Middle frontal gyrus (tissue), 1 donor: ENCODE measurements around the gene ZNF593OS.

ENCODE experiments used
- DNase-seq: peaks from one replicate; pipeline ENCODE4 v3.0.0-alpha.2; 2015; ENCODE audit warnings: low spot score; ENCODE audit errors: extremely low spot score

Gene ZNF593OS

GRCh38 chr1:26171084-26172072 is at the start of gene ZNF593OS:
Gene ZNF593OS, minus strand, starts transcription at chr1:26171832. Its CDS starts 171 bp downstream, at chr1:26171661.
- DNase-seq: no peak

GRCh38 chr1:26221094-26221493 is 49.5 kb upstream of the ZNF593OS start:
- DNase-seq: no peak

GRCh38 chr1:26220199-26220912 is 48.7 kb upstream of the ZNF593OS start:
- no peak for DNase-seq

GRCh38 chr1:26218906-26219494 is 47.4 kb upstream of the ZNF593OS start:
- DNase-seq: no peak

- no peak for DNase-seq
Measured at GRCh38 chr1:26215246-26215645, 43.6 kb upstream of the ZNF593OS start.

GRCh38 chr1:26213335-26213905 is 41.8 kb upstream of the ZNF593OS start:
- DNase-seq: no peak

- DNase-seq: no peak
Measured at GRCh38 chr1:26212726-26213125, 41.1 kb upstream of the ZNF593OS start.

- no peak for DNase-seq
Measured at GRCh38 chr1:26210147-26210870, 38.7 kb upstream of the ZNF593OS start.

- no peak for DNase-seq
Measured at GRCh38 chr1:26203642-26204318, 32.1 kb upstream of the ZNF593OS start.

- no peak for DNase-seq
Measured at GRCh38 chr1:26200413-26200812, 28.8 kb upstream of the ZNF593OS start.

- no peak for DNase-seq
Measured at GRCh38 chr1:26197813-26198212, 26.2 kb upstream of the ZNF593OS start.

- no peak for DNase-seq
Measured at GRCh38 chr1:26197301-26197700, 25.7 kb upstream of the ZNF593OS start.

GRCh38 chr1:26195805-26196204 is 24.2 kb upstream of the ZNF593OS start:
- no peak for DNase-seq

- DNase-seq: no peak
Measured at GRCh38 chr1:26191739-26192138, 20.1 kb upstream of the ZNF593OS start.

GRCh38 chr1:26190373-26190987 is 18.8 kb upstream of the ZNF593OS start, which contains the start of gene CATSPER4:
Gene CATSPER4, plus strand, starts transcription at chr1:26190602. Its CDS starts 26 bp downstream, at chr1:26190628.
- DNase-seq: no peak

- DNase-seq: no peak
Measured at GRCh38 chr1:26189751-26190275, 18.2 kb upstream of the ZNF593OS start.

- no peak for DNase-seq
Measured at GRCh38 chr1:26189331-26189730, 17.7 kb upstream of the ZNF593OS start.

GRCh38 chr1:26188477-26188876 is 16.8 kb upstream of the ZNF593OS start:
- DNase-seq: no peak

- no peak for DNase-seq
Measured at GRCh38 chr1:26187882-26188281, 16.2 kb upstream of the ZNF593OS start.
